Type B pancreatic cell (in vitro differentiated cells): ENCODE results near the gene ADAMTSL1. TPM values are rescaled to one million over a fixed set of nuclear protein-coding genes. Genes with fewer than 3 reads are reported as not detected.
"Not testable (repeated sequence)": the region's sequence is repeated elsewhere in the genome, so short reads cannot be mapped to it uniquely, and the experiment has no call there.

ENCODE experiments used
- DNase-seq: peaks from one replicate; pipeline ENCODE4 v3.0.0; 2021; ENCODE audit warnings: mixed read lengths; ENCODE audit not compliant: unreplicated experiment; ENCODE audit errors: extremely low spot score
- H3K27ac Mint-ChIP-seq: 2 replicates; pipeline ENCODE4 v1.8.0; 2021; ENCODE audit warnings: mild to moderate bottlenecking, mixed read lengths
- H3K27me3 Mint-ChIP-seq: 2 replicates; pipeline ENCODE4 v1.8.0; 2021; ENCODE audit warnings: mixed read lengths
- H3K36me3 Mint-ChIP-seq: 2 replicates; pipeline ENCODE4 v1.8.0; 2021; ENCODE audit warnings: mixed read lengths
- H3K4me1 Mint-ChIP-seq: one replicate; pipeline ENCODE4 v1.8.0; 2021; ENCODE audit warnings: mixed read lengths; ENCODE audit not compliant: unreplicated experiment
- H3K4me3 Mint-ChIP-seq: 2 replicates; pipeline ENCODE4 v1.8.0; 2021; ENCODE audit warnings: mild to moderate bottlenecking, mixed read lengths
- H3K9me3 Mint-ChIP-seq: 2 replicates; pipeline ENCODE4 v1.8.0; 2021; ENCODE audit warnings: mixed read lengths
- total RNA-seq: library from RNA; stranded (reverse); gene quantifications from 2 replicates; pipeline ENCODE4 v1.2.1, GENCODE V29; 2021; ENCODE audit warnings: low replicate concordance
- TF ChIP-seq, protein P1 (sequence below): fragments of 200-600 bp; sonication (generic); conservative IDR thresholded peaks from 2 replicates; pipeline ENCODE4 v1.5.0; 2021; ENCODE audit warnings: antibody characterized with exemption, mild to moderate bottlenecking

ADAMTSL1 gene
- total RNA-seq, 1 donor from 2014 or later, result 28.6 TPM

DNA sequence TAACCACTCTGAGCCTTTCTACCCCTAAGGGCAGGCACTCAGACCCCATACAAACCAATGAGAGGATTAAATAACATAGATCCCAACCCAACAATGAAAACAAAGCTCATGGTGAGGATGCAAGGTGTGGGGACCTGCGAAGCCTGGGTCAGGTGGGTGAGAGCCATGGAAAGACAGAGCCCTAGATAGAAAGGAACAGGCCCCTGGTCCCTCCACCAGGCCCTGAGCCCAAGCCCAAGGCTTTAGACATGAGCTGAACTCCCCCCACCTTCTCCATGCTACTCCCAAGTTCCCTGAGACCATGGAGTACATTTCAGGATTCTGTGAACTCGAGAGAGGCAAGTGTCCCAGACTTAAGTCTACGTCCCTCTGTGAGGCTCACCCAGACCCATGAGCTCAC lies 452.6 kb downstream of the ADAMTSL1 start:
- Mint-ChIP-seq H3K27ac (no peak overlapping the region), H3K4me3 (no peak overlapping the region)

DNA sequence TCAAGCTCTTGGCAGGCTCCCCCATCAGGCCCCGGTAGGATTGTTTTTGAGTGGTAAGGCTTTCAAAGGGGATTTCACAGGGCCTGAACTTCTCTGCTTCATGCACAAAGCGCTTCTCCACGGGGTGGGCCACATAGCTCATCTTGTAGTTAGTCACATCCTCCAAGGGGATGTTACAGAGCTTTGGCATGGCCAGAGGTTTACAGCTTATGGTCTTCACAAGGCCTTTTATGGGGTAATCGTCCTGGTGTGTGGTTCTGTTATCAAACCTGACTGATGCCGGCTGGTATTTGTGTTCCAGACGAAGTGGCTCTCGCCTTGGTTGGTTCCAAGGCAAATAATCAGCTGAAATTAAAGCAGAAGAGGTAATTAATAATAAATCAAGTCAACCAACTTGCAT lies 454.8 kb downstream of the ADAMTSL1 start:
- TF ChIP-seq, protein P1, sequence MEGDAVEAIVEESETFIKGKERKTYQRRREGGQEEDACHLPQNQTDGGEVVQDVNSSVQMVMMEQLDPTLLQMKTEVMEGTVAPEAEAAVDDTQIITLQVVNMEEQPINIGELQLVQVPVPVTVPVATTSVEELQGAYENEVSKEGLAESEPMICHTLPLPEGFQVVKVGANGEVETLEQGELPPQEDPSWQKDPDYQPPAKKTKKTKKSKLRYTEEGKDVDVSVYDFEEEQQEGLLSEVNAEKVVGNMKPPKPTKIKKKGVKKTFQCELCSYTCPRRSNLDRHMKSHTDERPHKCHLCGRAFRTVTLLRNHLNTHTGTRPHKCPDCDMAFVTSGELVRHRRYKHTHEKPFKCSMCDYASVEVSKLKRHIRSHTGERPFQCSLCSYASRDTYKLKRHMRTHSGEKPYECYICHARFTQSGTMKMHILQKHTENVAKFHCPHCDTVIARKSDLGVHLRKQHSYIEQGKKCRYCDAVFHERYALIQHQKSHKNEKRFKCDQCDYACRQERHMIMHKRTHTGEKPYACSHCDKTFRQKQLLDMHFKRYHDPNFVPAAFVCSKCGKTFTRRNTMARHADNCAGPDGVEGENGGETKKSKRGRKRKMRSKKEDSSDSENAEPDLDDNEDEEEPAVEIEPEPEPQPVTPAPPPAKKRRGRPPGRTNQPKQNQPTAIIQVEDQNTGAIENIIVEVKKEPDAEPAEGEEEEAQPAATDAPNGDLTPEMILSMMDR, result no peak
- H3K27me3 Mint-ChIP-seq, result no peaks in the 10 kb centered on the region
- H3K4me1 Mint-ChIP-seq, result no peaks in the 10 kb centered on the region
- H3K36me3 Mint-ChIP-seq, result no peaks in the 10 kb centered on the region
- no peak overlapping the region for H3K4me3 Mint-ChIP-seq
- no peak for DNase-seq
- H3K27ac Mint-ChIP-seq, result no peak overlapping the region
- no peaks in the 10 kb centered on the region for H3K9me3 Mint-ChIP-seq

More for the DNA sequence above, 452.6 kb downstream of the ADAMTSL1 start:
- Mint-ChIP-seq H3K4me1 (no peaks in the 10 kb centered on the region), H3K9me3 (no peaks in the 10 kb centered on the region), H3K36me3 (no peaks in the 10 kb centered on the region), H3K27me3 (no peaks in the 10 kb centered on the region)
- TF ChIP-seq, protein P1, result no peak
- no peak for DNase-seq

DNA sequence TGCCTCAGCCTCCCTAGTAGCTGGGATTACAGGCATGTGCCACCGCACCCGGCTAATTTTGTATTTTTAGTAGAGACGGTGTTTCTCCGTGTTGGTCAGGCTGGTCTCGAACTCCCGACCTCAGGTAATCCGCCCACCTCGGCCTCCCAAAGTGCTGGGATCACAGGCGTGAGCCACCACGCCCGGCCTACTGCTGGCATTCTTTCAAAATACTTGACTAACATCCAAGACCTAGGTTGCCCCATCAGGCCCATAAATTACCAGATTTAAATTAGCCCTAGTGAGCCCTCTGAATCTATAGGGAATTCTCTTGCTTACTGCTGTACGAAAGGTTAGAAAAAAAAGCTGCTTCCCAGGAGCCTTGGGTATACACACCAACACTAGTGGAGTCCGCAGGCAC lies 456.7 kb downstream of the ADAMTSL1 start:
- H3K27ac Mint-ChIP-seq, H3K27me3 Mint-ChIP-seq, H3K9me3 Mint-ChIP-seq, DNase-seq, H3K4me3 Mint-ChIP-seq, H3K36me3 Mint-ChIP-seq, H3K4me1 Mint-ChIP-seq: not testable (repeated sequence)

DNA sequence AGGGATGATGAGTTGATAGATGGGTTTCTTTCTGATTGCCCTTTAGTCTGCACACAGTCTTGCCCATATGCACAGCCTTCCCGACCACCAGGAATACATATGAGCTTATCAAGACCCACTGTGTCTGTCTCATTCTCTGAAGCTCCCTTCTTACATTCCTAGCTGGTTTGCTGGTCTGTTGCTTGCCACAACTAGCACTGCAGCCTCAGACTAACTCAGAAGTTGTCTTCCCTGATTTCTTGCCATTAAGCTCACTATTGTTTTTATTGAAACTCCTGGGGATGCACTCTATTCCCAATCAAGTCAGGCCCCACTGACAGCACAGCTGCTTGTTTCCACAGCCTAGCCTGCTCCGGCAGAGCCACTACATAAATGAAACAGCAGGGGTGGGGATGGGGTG lies 461.6 kb downstream of the ADAMTSL1 start:
- peak overlapping the region; percentile 48 for H3K4me3 Mint-ChIP-seq
- H3K4me1 Mint-ChIP-seq, result peaks cover 24% of the 10 kb centered on the region
- no peaks in the 10 kb centered on the region for H3K36me3 Mint-ChIP-seq
- no peaks in the 10 kb centered on the region for H3K9me3 Mint-ChIP-seq
- no peak for DNase-seq
- TF ChIP-seq, protein P1, result no peak
- H3K27me3 Mint-ChIP-seq, result no peaks in the 10 kb centered on the region
- no peak overlapping the region for H3K27ac Mint-ChIP-seq

DNA sequence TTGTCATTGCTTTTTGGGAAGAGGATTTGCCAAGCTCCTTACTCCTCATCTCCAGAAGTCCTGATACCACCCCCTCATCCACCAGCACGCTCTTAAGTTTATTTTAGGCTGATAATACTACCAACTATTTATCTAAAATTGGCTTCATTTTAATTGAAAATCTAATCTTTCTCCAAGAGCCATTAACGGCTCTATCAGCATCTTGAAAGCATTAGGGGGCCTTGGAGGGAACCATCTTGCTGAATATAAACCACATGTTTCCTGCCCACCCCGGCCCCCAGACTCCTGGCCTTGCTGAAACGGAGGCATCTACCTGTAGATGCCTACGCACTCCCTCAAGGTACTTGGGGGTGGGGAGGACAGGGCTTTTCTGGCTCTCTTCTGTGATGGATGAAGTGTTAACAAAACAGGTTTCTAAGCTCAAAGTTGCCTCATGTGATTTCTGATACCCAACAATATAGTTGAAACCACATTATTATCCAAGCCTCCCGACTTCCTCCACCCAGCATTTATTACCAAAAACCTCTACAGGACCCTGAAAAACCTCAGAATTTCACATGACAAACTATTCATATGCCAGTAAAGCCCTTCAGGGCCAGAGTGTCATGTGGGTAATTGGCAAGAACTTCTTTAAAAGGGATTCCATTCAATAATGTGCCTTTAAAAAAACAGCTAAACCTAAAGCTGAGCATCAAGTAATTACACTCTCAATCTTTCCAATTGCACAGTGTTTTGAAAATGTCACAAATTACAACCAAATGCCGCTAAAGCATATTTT lies 462.3 kb downstream of the ADAMTSL1 start:
- Mint-ChIP-seq H3K36me3 (no peaks in the 10 kb centered on the region), H3K27ac (peak overlapping the region; percentile 7), H3K4me3 (no peak overlapping the region), H3K9me3 (no peaks in the 10 kb centered on the region), H3K4me1 (peaks cover 24% of the 10 kb centered on the region), H3K27me3 (no peaks in the 10 kb centered on the region)
- DNase-seq, result no peak
- TF ChIP-seq, protein P1, result no peak

DNA sequence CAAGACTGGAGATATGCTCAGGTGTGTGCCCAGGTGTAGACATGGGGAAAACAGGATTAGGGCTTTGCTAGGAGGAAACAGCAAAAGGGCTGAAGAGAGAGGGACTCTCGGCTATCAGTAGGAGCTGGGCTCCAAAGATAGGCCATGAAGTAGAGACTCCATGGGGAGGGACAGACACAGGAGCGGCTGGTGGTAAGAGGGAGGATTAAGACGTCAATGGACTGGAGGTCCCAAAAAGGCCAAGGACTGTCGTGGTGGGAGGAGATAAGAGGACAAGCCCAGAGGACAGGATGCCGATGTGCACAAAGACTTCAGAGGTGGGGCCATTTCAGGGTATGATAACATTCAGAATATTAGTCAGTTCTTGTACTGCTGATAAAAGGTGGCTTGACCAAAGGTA lies 466.0 kb downstream of the ADAMTSL1 start:
- Mint-ChIP-seq H3K36me3 (no peaks in the 10 kb centered on the region), H3K9me3 (no peaks in the 10 kb centered on the region), H3K4me3 (no peak overlapping the region), H3K27ac (no peak overlapping the region), H3K4me1 (peaks cover 24% of the 10 kb centered on the region), H3K27me3 (no peaks in the 10 kb centered on the region)
- DNase-seq, result no peak
- TF ChIP-seq, protein P1, result no peak
